ENCODE results near the gene ANKRD40CL. TPM values are rescaled to one million over a fixed set of nuclear protein-coding genes. Genes with fewer than 3 reads are reported as not detected.

ANKRD40CL gene
- total and polyA plus RNA-seq, 2 experiments from 2014 or later, result not detected

DNA sequence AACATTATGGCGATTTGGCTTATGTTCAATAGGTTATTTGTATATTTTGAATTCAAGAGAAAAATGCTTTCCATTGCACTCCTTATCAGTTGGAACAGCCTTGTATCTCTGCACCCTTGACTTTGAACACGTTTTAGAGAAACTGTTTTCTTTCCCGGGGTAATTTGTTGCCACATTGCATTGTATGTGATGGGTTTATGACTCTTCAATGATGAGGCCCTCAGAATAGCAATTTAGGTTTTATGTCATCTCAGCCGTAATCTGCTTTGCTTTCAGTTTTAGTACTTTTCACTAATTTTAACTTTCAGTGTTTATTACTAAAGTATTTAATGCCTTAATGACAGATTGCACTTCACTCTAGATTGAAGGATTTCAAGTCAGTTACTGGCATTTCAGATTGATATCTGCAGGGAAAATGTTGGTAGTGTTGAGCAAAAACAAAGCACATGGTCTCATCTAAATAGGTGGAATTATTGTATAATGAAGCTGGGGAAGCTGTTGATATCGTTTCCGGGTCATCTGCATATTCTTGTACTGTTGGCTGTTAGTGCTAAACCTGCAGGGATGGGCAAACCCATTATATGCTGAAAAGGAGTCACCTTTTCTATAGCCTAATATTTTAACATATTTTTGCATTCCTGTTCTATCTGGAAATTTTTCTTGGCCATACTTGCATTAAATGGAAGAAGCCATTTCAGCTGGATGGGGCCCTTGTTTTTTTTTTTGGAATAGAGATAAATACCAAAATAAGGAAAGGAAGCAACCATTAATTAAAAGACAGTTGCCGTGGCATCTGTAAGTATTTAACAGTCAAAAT, 45.9 kb downstream of the ANKRD40CL start:
- H3K27me3 ChIP-seq (replicated peaks; ENCODE audit: insufficient read depth), result no peaks in the 10 kb centered on the region
- H3K79me2 ChIP-seq (ENCODE audit: insufficient read depth), result peaks cover 70% of the 10 kb centered on the region
- H3K27ac ChIP-seq, result peak overlapping the region; percentile 97
- peak overlapping the region; percentile 98 for H3K9ac ChIP-seq
- H3K9me2 ChIP-seq (ENCODE audit: insufficient read depth), result no peaks in the 10 kb centered on the region
- DNase-seq, result peak; percentile 58
- no peaks in the 10 kb centered on the region for H3K9me3 ChIP-seq (ENCODE audit: low read depth)
- peaks cover 25% of the 10 kb centered on the region for H3K4me1 ChIP-seq (ENCODE audit: insufficient read depth)
- in situ Hi-C loops (cut with MboI), result no loop called here
- H3F3A ChIP-seq (ENCODE audit: insufficient read depth), result peaks cover 33% of the 10 kb centered on the region
- peak overlapping the region; percentile 97 for H3K4me2 ChIP-seq (ENCODE audit: unreplicated experiment)
- H2AFZ ChIP-seq, result no peak overlapping the region
- H4K20me1 ChIP-seq (ENCODE audit: insufficient read depth), result peaks cover 46% of the 10 kb centered on the region; the same call in 1 of the 2 replicates
- no peaks in the 10 kb centered on the region for H3K36me3 ChIP-seq (ENCODE audit: low read depth)
- WGBS, 2 experiments (ENCODE audit: low coverage in 1 of 2, low lambda C conversion rate in 2 of 2, missing lambda C conversion rate in 2 of 2), result 11 to 18% methylated on average over 7 of the region's 7 CpGs
- H3K4me3 ChIP-seq, result peak overlapping the region; percentile 96
- TF ChIP-seq EZH2phosphoT487 (IDR thresholded peaks at IDR 0.05; ENCODE audit: insufficient read depth, low read depth) (no peak), EZH2 (IDR thresholded peaks at IDR 0.05; ENCODE audit: insufficient read depth, poor library complexity, severe bottlenecking) (no peak)

DNA sequence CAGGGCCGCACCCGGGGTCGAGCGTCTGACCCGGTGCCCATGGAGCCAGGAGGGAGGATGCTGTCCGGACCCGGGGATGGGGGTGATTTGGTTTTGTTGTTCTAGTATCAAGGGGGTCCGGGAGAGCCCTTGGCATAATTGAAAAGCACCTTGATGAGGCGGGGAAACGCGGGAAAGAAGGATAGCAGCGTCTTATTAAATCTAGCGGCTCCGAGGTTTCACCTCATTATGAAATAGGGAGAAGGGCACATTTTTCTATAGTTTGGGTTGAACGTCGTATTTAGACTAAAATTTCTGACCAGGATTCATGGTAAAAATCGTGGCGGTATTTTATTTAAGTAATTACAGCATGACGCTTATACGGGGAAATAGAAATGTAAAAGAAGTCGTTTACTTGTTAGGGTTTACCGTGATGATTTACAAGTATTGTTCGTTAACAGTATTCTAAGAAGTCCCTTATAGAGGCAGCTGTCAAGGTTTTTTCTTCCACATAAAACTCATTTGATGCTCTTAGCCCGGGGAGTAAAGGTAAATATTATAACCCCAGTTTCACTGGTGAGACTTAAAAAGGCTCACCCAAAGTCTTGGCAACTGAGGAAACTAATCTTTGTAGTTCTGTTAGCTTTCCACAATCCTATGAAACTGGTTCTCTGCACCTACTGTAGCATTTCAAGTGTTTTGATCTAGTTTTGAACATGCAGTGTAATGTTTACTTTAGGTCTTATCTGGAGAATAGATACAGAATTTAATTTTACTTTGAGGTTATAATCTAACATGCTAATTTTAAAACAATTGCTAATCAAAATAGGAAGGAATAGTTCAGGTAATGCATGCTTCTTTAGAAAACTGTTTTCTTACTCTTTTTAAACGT, 47.2 kb downstream of the ANKRD40CL start:
- no peaks in the 10 kb centered on the region for H3K9me3 ChIP-seq (ENCODE audit: low read depth)
- H3K79me2 ChIP-seq (ENCODE audit: insufficient read depth), result peaks cover 57% of the 10 kb centered on the region
- 1% methylated on average over 24 to 25 of the region's 25 CpGs for WGBS, 2 experiments (ENCODE audit: low coverage in 1 of 2, low lambda C conversion rate in 2 of 2, missing lambda C conversion rate in 2 of 2)
- H3F3A ChIP-seq (ENCODE audit: insufficient read depth), result peaks cover 41% of the 10 kb centered on the region
- H3K4me3 ChIP-seq, result peak overlapping the region; percentile 96
- no peak for DNase-seq
- H3K36me3 ChIP-seq (ENCODE audit: low read depth), result no peaks in the 10 kb centered on the region
- H3K27ac ChIP-seq, result peak overlapping the region; percentile 97
- H3K4me1 ChIP-seq (ENCODE audit: insufficient read depth), result peaks cover 25% of the 10 kb centered on the region
- peak overlapping the region; percentile 97 for H3K4me2 ChIP-seq (ENCODE audit: unreplicated experiment)
- peaks cover 34% of the 10 kb centered on the region; the same call in 1 of the 2 replicates for H4K20me1 ChIP-seq (ENCODE audit: insufficient read depth)
- no peaks in the 10 kb centered on the region for H3K9me2 ChIP-seq (ENCODE audit: insufficient read depth)
- no peaks in the 10 kb centered on the region for H3K27me3 ChIP-seq (replicated peaks; ENCODE audit: insufficient read depth)
- H2AFZ ChIP-seq, result peak overlapping the region; percentile 89
- in situ Hi-C loops (cut with MboI), result no loop called here
- TF ChIP-seq EZH2phosphoT487 (IDR thresholded peaks at IDR 0.05; ENCODE audit: insufficient read depth, low read depth), result no peak
- no peak for TF ChIP-seq EZH2 (IDR thresholded peaks at IDR 0.05; ENCODE audit: insufficient read depth, poor library complexity, severe bottlenecking)
- peak overlapping the region; percentile 98 for H3K9ac ChIP-seq

DNA sequence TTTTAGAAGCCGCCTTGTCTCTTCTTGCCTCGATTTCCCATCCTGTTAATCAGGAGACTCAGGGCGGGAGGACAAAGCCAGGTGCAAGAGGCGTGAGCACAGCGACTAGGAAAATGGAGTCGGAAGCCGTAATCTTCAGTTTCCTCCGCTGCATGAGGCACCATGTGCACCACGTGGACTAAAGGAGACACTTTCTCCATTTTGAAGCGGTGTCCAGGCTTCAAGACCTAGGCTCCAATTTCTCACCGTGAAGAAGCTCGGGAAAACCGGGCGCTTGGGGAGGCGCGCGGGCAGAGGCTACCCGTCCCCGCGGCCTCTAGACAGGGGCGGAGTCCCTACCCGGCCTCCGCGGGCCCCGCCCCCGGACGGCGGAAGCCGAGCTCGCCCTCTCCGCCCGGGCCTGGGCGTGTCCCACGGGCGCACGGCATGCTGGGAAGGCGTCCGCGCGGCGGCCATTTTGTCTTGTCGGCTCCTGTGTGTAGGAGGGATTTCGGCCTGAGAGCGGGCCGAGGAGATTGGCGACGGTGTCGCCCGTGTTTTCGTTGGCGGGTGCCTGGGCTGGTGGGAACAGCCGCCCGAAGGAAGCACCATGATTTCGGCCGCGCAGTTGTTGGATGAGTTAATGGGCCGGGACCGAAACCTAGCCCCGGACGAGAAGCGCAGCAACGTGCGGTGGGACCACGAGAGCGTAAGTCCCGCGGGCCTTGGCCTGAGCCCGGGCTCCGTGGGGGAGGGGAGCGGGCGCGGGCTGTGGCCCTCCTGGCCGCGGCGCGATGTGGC, 48.0 kb downstream of the ANKRD40CL start, which contains the start of gene LUC7L3:
LUC7L3 (plus strand) TSS at position 460 of the 780 bp plus-strand sequence; CDS start at position 590, 130 bp downstream.
- no peaks in the 10 kb centered on the region for H3K36me3 ChIP-seq (ENCODE audit: low read depth)
- WGBS, 2 experiments (ENCODE audit: low coverage in 1 of 2, low lambda C conversion rate in 2 of 2, missing lambda C conversion rate in 2 of 2), result 2% methylated on average over 68 to 76 of the region's 76 CpGs
- H3K4me3 ChIP-seq, result peak within 1 kb of the TSS; percentile 96
- H3K9me3 ChIP-seq (ENCODE audit: low read depth), result no peaks in the 10 kb centered on the region
- peak within 1 kb of the TSS; percentile 97 for H3K27ac ChIP-seq
- no peak for TF ChIP-seq EZH2 (IDR thresholded peaks at IDR 0.05; ENCODE audit: insufficient read depth, poor library complexity, severe bottlenecking)
- TF ChIP-seq EZH2phosphoT487 (IDR thresholded peaks at IDR 0.05; ENCODE audit: insufficient read depth, low read depth), result no peak
- no peaks in the 10 kb centered on the region for H3K27me3 ChIP-seq (replicated peaks; ENCODE audit: insufficient read depth)
- peak within 1 kb of the TSS; percentile 97 for H3K4me2 ChIP-seq (ENCODE audit: unreplicated experiment)
- in situ Hi-C loops (cut with MboI), result no loop called here
- peaks cover 49% of the 10 kb centered on the region for H3K79me2 ChIP-seq (ENCODE audit: insufficient read depth)
- no peaks in the 10 kb centered on the region for H3K9me2 ChIP-seq (ENCODE audit: insufficient read depth)
- peak; percentile 98 for DNase-seq
- H3F3A ChIP-seq (ENCODE audit: insufficient read depth), result peaks cover 41% of the 10 kb centered on the region
- peaks cover 25% of the 10 kb centered on the region for H3K4me1 ChIP-seq (ENCODE audit: insufficient read depth)
- peak within 1 kb of the TSS; percentile 98 for H3K9ac ChIP-seq
- H4K20me1 ChIP-seq (ENCODE audit: insufficient read depth), result peaks cover 27% of the 10 kb centered on the region; the same call in 1 of the 2 replicates
- peak within 1 kb of the TSS; percentile 89 for H2AFZ ChIP-seq
